OCI-LY1 (cell line): ENCODE data around the gene RNF144A.
A peak's percentile ranks its signal among the peaks of the same experiment; 100 is the strongest.
"Not testable (repeated sequence)": the region's sequence is repeated elsewhere in the genome, so short reads cannot be mapped to it uniquely, and the experiment has no call there.

ENCODE experiments used
- H2AFZ ChIP-seq: fragments of 200-600 bp; sonication (generic), shearing (Covaris generic); 2 replicates; pipeline ENCODE4 v1.6.0; 2014; ENCODE audit warnings: antibody characterized with exemption, mild to moderate bottlenecking, low read length
- H3F3A ChIP-seq: fragments of 200-600 bp; sonication (generic), shearing (Covaris generic); 2 replicates; pipeline ENCODE4 v1.6.0; 2014; ENCODE audit warnings: mild to moderate bottlenecking, antibody characterized with exemption, low read length, moderate library complexity; ENCODE audit not compliant: insufficient read depth
- H3K27ac ChIP-seq: fragments of 200-600 bp; sonication (generic); 2 replicates; pipeline ENCODE4 v1.5.1; 2014; ENCODE audit warnings: low read length, mixed run types, mild to moderate bottlenecking, low read depth; ENCODE audit not compliant: poor library complexity, severe bottlenecking
- H3K27me3 ChIP-seq: fragments of 200-600 bp; sonication (generic); 2 replicates; pipeline ENCODE4 v1.6.0; 2014; ENCODE audit warnings: antibody characterized with exemption, mild to moderate bottlenecking, low read length, moderate library complexity; ENCODE audit not compliant: insufficient read depth
- H3K36me3 ChIP-seq: fragments of 200-600 bp; sonication (generic); 2 replicates; pipeline ENCODE4 v1.6.1; 2014; ENCODE audit warnings: mild to moderate bottlenecking, antibody characterized with exemption, low read length, moderate library complexity, mixed read lengths; ENCODE audit not compliant: insufficient read depth
- H3K4me1 ChIP-seq: fragments of 200-600 bp; sonication (generic); 2 replicates; pipeline ENCODE4 v1.5.1; 2014; ENCODE audit warnings: mild to moderate bottlenecking, low read length, moderate library complexity; ENCODE audit not compliant: insufficient read depth, severe bottlenecking
- H3K4me2 ChIP-seq: fragments of 200-600 bp; sonication (generic), shearing (Covaris generic); 2 replicates; pipeline ENCODE4 v1.6.1; 2014; ENCODE audit warnings: low read length
- H3K4me3 ChIP-seq: fragments of 200-600 bp; sonication (generic); 2 replicates; pipeline ENCODE4 v1.5.1; 2014; ENCODE audit warnings: low read length, low read depth, mild to moderate bottlenecking, mixed read lengths; ENCODE audit not compliant: poor library complexity, severe bottlenecking
- H3K79me2 ChIP-seq: fragments of 200-600 bp; shearing (Covaris generic); 2 replicates; pipeline ENCODE4 v1.6.1; 2016; ENCODE audit warnings: mixed run types, low read length, mixed read lengths; ENCODE audit not compliant: insufficient read depth
- H3K9ac ChIP-seq: fragments of 200-600 bp; sonication (generic), shearing (Covaris generic); 2 replicates; pipeline ENCODE4 v1.6.1; 2014; ENCODE audit warnings: mild to moderate bottlenecking, low read length, mixed read lengths
- H3K9me2 ChIP-seq: fragments of 200-600 bp; sonication (generic), shearing (Covaris generic); 2 replicates; pipeline ENCODE4 v1.6.1; 2014; ENCODE audit warnings: low read depth, mild to moderate bottlenecking, low read length, mixed read lengths
- H3K9me3 ChIP-seq: fragments of 200-600 bp; shearing (Covaris generic); 2 replicates; pipeline ENCODE4 v1.6.1; 2014; ENCODE audit warnings: low read length, mixed read lengths
- H4K20me1 ChIP-seq: fragments of 200-600 bp; sonication (generic), shearing (Covaris generic); 2 replicates; pipeline ENCODE4 v1.6.0; 2016; ENCODE audit warnings: mild to moderate bottlenecking, low read length; ENCODE audit not compliant: insufficient read depth
- CTCF ChIP-seq: fragments of 200-600 bp; sonication (generic), shearing (Covaris generic); IDR thresholded peaks from 2 replicates; pipeline ENCODE4 v1.5.1; 2017; ENCODE audit warnings: mild to moderate bottlenecking, antibody characterized with exemption, low read length, moderate library complexity, mixed read lengths
- EZH2 ChIP-seq: fragments of 200-600 bp; sonication (generic), shearing (Covaris generic); IDR thresholded peaks from 2 replicates; pipeline ENCODE4 v1.8.0; 2017; ENCODE audit warnings: borderline replicate concordance, mixed run types, mild to moderate bottlenecking, antibody characterized with exemption, low read length, moderate library complexity, mixed read lengths

Gene RNF144A

GRCh38 chr2:6896930-6897759 is 20.1 kb upstream of the RNF144A start:
- Histone ChIP-seq H2AFZ (no peak overlapping the region), H3K4me1 (no peaks in the 10 kb centered on the region), H3K4me2 (no peak overlapping the region), H3K9me3 (no peaks in the 10 kb centered on the region), H3K4me3 (no peak overlapping the region), H4K20me1 (no peaks in the 10 kb centered on the region), H3K79me2 (no peaks in the 10 kb centered on the region), H3K9ac (no peak overlapping the region), H3K9me2 (no peaks in the 10 kb centered on the region), H3K36me3 (no peaks in the 10 kb centered on the region), H3F3A (no peaks in the 10 kb centered on the region), H3K27me3 (no peaks in the 10 kb centered on the region), H3K27ac (no peak overlapping the region)
- TF ChIP-seq CTCF (peak; percentile 65), EZH2 (no peak)

GRCh38 chr2:6902581-6902980 is 14.6 kb upstream of the RNF144A start:
- H3K9me2 ChIP-seq, H3K27ac ChIP-seq, H3K4me3 ChIP-seq, H3F3A ChIP-seq, H3K9me3 ChIP-seq, H3K4me1 ChIP-seq, H3K36me3 ChIP-seq, H4K20me1 ChIP-seq, H2AFZ ChIP-seq, H3K79me2 ChIP-seq, H3K27me3 ChIP-seq, H3K4me2 ChIP-seq, H3K9ac ChIP-seq: not testable (repeated sequence)

- H2AFZ ChIP-seq = no peak overlapping the region
- no peaks in the 10 kb centered on the region for H3K4me1 ChIP-seq
- H3K36me3 ChIP-seq = no peaks in the 10 kb centered on the region
- H3K9me2 ChIP-seq = no peaks in the 10 kb centered on the region
- no peak overlapping the region for H3K27ac ChIP-seq
- no peak overlapping the region for H3K4me2 ChIP-seq
- TF ChIP-seq EZH2 (no peak), CTCF (no peak)
- no peak overlapping the region for H3K4me3 ChIP-seq
- no peaks in the 10 kb centered on the region for H3F3A ChIP-seq
- no peaks in the 10 kb centered on the region for H4K20me1 ChIP-seq
- no peaks in the 10 kb centered on the region for H3K79me2 ChIP-seq
- H3K9ac ChIP-seq = no peak overlapping the region
- no peaks in the 10 kb centered on the region for H3K9me3 ChIP-seq
- H3K27me3 ChIP-seq = no peaks in the 10 kb centered on the region
Observed at GRCh38 chr2:6905668-6906067, 11.5 kb upstream of the RNF144A start.
